HepG2 (cell line): ENCODE measurements around the gene RELB. TPM values are rescaled to one million over a fixed set of nuclear protein-coding genes. Genes with fewer than 3 reads are reported as not detected.

Experiments
- ATAC-seq: fragments of 200-7000 bp; cut with Tn5 transposase; 3 replicates; pipeline ENCODE4 v1.9.1; 2020; ENCODE audit warnings: mild to moderate bottlenecking, moderate library complexity
- BruUV-seq: library from RNA; stranded (reverse); fragments of 400-500 nt; replicated peaks from 2 replicates; lab custom pipeline; 2021; lab: Mats Ljungman, UMichigan
- CTCF ChIA-PET: fragments of 300-600 bp; formaldehyde crosslinking; extraction: SDS; loops from one replicate; lab custom pipeline; 2021; ENCODE audit warnings: low total read pairs, inconsistent platforms, low intra/inter-chr PET ratio; lab: Yijun Ruan, JAX
- POLR2A ChIA-PET: fragments of 350-600 bp; sonication (Branson Sonifier 250); formaldehyde crosslinking; loops from one replicate; lab custom pipeline; 2020; ENCODE audit warnings: antibody characterized with exemption, inconsistent platforms; lab: Yijun Ruan, JAX
- DNase-seq: peaks from one replicate; pipeline ENCODE4 v3.0.0-alpha.2; 2015; ENCODE audit warnings: low spot score
- FAIRE-seq: peaks from 3 replicates; lab custom pipeline; 2011; peaks lifted over from hg19 to GRCh38; lab: Jason Lieb, UNC
- H2AFZ ChIP-seq: one replicate; pipeline ENCODE4 v1.6.1; 2011; ENCODE audit warnings: low read length, inconsistent platforms
- H3K27ac ChIP-seq: fragments of 300-600 bp; 3 replicates; pipeline ENCODE4 v1.8.0; 2011; ENCODE audit warnings: mixed run types, mild to moderate bottlenecking, mixed read lengths, low read length, inconsistent platforms; ENCODE audit not compliant: insufficient read depth; ENCODE audit errors: extremely low read length
- H3K27me3 ChIP-seq, 2 experiments: fragments of 200-600 bp in 1 of 2; 2 replicates in 1 of 2; 3 replicates in 1 of 2; pipeline versions ENCODE4 v1.6.0 to v1.8.0; 2011; ENCODE audit warnings: low read length in 2 of 2, mild to moderate bottlenecking in 2 of 2, moderate library complexity in 2 of 2, inconsistent platforms in 1 of 2; ENCODE audit not compliant: insufficient read depth in 2 of 2, control insufficient read depth in 1 of 2
- H3K36me3 ChIP-seq, 2 experiments: fragments of 200-600 bp in 1 of 2; replicated peaks in 1 of 2; 2 replicates in 1 of 2; 3 replicates in 1 of 2; pipeline versions ENCODE4 v1.5.1 to v1.8.0; 2011; ENCODE audit warnings: low read length in 2 of 2, inconsistent platforms in 1 of 2; ENCODE audit not compliant: insufficient read depth in 2 of 2, control insufficient read depth in 1 of 2
- H3K4me1 ChIP-seq: 2 replicates; pipeline ENCODE4 v1.5.1; 2012; ENCODE audit warnings: low read length, inconsistent platforms; ENCODE audit not compliant: insufficient read depth
- H3K4me2 ChIP-seq: 2 replicates; pipeline ENCODE4 v1.6.0; 2011; ENCODE audit warnings: low read depth, low read length, inconsistent platforms
- H3K4me3 ChIP-seq, 3 experiments: fragments of 200-600 bp in 1 of 3; sonication (generic), shearing (Covaris generic) in 1 of 3; replicated peaks in 1 of 3; 2 replicates each; pipeline ENCODE4 v1.5.1; 2011 to 2016; ENCODE audit warnings: low read length in 3 of 3, inconsistent platforms in 2 of 3, low read depth in 2 of 3, mild to moderate bottlenecking in 2 of 3, control low read depth in 1 of 3, mixed read lengths in 1 of 3; ENCODE audit not compliant: insufficient read depth in 1 of 3
- H3K79me2 ChIP-seq: one replicate; pipeline ENCODE4 v1.6.1; 2011; ENCODE audit warnings: low read length, inconsistent platforms; ENCODE audit not compliant: insufficient read depth
- H3K9ac ChIP-seq: 2 replicates; pipeline ENCODE4 v1.6.0; 2011; ENCODE audit warnings: mild to moderate bottlenecking, low read depth, low read length, inconsistent platforms; ENCODE audit not compliant: insufficient read depth
- H3K9me3 ChIP-seq: 2 replicates; pipeline ENCODE4 v1.5.1; 2012; ENCODE audit warnings: mild to moderate bottlenecking, low read length
- H4K20me1 ChIP-seq: 2 replicates; pipeline ENCODE4 v1.6.0; 2011; ENCODE audit warnings: inconsistent platforms, mild to moderate bottlenecking, low read length, moderate library complexity; ENCODE audit not compliant: insufficient read depth
- ASH2L ChIP-seq: fragments of 300-600, 200-600 bp; sonication (generic); IDR thresholded peaks from 2 replicates; pipeline ENCODE4 v1.7.0; 2017; ENCODE audit warnings: low read depth, mild to moderate bottlenecking, moderate library complexity, mixed read lengths, low read length; ENCODE audit not compliant: insufficient read length
- GPN1 ChIP-seq: sonication (generic); formaldehyde crosslinking; IDR thresholded peaks from 2 replicates; pipeline ENCODE4 v1.5.1; 2020; ENCODE audit warnings: missing genetic modification reagents, borderline replicate concordance
- IRF2 ChIP-seq: IDR thresholded peaks from 2 replicates; pipeline ENCODE4 v1.6.1; 2018; ENCODE audit warnings: missing genetic modification reagents, missing compliant biosample characterization
- KLF6 ChIP-seq: IDR thresholded peaks from 2 replicates; pipeline ENCODE4 v1.8.0; 2016; ENCODE audit warnings: missing biosample characterization, missing genetic modification reagents
- MEF2D ChIP-seq: sonication (generic); formaldehyde crosslinking; IDR thresholded peaks from 2 replicates; pipeline ENCODE4 v1.5.1; 2020; ENCODE audit warnings: mild to moderate bottlenecking, missing genetic modification reagents
- MTF1 ChIP-seq: sonication (generic); formaldehyde crosslinking; IDR thresholded peaks from 2 replicates; pipeline ENCODE4 v1.5.0; 2020; ENCODE audit warnings: missing genetic modification reagents
- SSRP1 ChIP-seq: IDR thresholded peaks from 2 replicates; pipeline ENCODE4 v1.6.1; 2016; ENCODE audit warnings: control low read depth
- ZBTB37 ChIP-seq: sonication (generic); formaldehyde crosslinking; IDR thresholded peaks from 2 replicates; pipeline ENCODE4 v1.4.0; 2020; ENCODE audit warnings: mild to moderate bottlenecking, missing genetic modification reagents
- ZNF792 ChIP-seq: IDR thresholded peaks from 2 replicates; pipeline ENCODE4 v1.6.1; 2016
- WGBS: methylation state at CpG from one replicate; pipeline ENCODE4 v1.1.6; 2017; ENCODE audit warnings: low lambda C conversion rate; 5-methylcytosine and 5-hydroxymethylcytosine counted together
- in situ Hi-C: cut with HindIII; loops from 2 replicates; pipeline ENCODE4 v1.10.0; 2017; ENCODE audit warnings: low pct_unique_long_range_greater_than_20kb; ENCODE audit not compliant: extremely low pct_ligation_motif_present
- intact Hi-C: fragments of 100-400 bp; cut with micrococcal nuclease; formaldehyde crosslinking; loops from one replicate; pipeline ENCODE4 v1.10.0; 2022; ENCODE audit not compliant: unreplicated experiment
- polyA plus RNA-seq, 8 experiments: library from polyadenylated mRNA; depleted of rRNA in 3 of 8; stranded (reverse) in 7 of 8; unstranded in 1 of 8; fragments of >200 nt; fragmentation: Illumina TruSeq in 4 of 8; extraction: Trizol in 4 of 8; gene quantifications; 2 replicates each; pipeline versions ENCODE4 v1.2.1 to v1.2.3, GENCODE V29; 2011 to 2016; ENCODE audit warnings: low read depth in 4 of 8, missing spikeins in 1 of 8, mixed read lengths in 1 of 8; ENCODE audit not compliant: insufficient read depth in 1 of 8
- total RNA-seq, 5 experiments: library from RNA; depleted of rRNA; stranded (reverse); fragments of >200 nt; fragmentation: Illumina TruSeq; extraction: Trizol; gene quantifications; 2 replicates each; pipeline ENCODE4 v1.2.3, GENCODE V29; 2016; ENCODE audit warnings: low read depth in 1 of 5
- TF ChIP-seq, protein P1 (sequence below): sonication (generic); formaldehyde crosslinking; IDR thresholded peaks from 2 replicates; pipeline ENCODE4 v1.4.0; 2020; ENCODE audit warnings: mild to moderate bottlenecking, missing genetic modification reagents

Gene RELB
- total and polyA plus RNA-seq, 2 of the 13 experiments (the other 11 are each of a cell fraction or from before 2014, with no cell fraction given) = 1.9 to 3.5 TPM

GRCh38 chr19:44975444-44975843, 25.8 kb upstream of the RELB start:
- CTCF ChIA-PET = no interaction called here
- Histone ChIP-seq H3K9ac (no peak overlapping the region), H3K4me3 (no peak overlapping the region), H3K79me2 (no peaks in the 10 kb centered on the region), H3K4me2 (no peak overlapping the region), H3K27me3 (no peaks in the 10 kb centered on the region), H3K36me3 (peaks cover 40 to 63% of the 10 kb centered on the region in 2 experiments), H4K20me1 (no peaks in the 10 kb centered on the region), H3K4me1 (peaks cover 18% of the 10 kb centered on the region), H3K27ac (peak overlapping the region; percentile 44), H2AFZ (no peak overlapping the region), H3K9me3 (no peaks in the 10 kb centered on the region)
- BruUV-seq = no TSS peak
- ATAC-seq (no peak), DNase-seq (no peak), FAIRE-seq (no peak)
- in situ Hi-C loops = no loop called here
- no peak for TF ChIP-seq ZNF792 (CRISPR knock-in tag)
- no peak for TF ChIP-seq MEF2D (CRISPR knock-in tag)
- TF ChIP-seq, protein P1, sequence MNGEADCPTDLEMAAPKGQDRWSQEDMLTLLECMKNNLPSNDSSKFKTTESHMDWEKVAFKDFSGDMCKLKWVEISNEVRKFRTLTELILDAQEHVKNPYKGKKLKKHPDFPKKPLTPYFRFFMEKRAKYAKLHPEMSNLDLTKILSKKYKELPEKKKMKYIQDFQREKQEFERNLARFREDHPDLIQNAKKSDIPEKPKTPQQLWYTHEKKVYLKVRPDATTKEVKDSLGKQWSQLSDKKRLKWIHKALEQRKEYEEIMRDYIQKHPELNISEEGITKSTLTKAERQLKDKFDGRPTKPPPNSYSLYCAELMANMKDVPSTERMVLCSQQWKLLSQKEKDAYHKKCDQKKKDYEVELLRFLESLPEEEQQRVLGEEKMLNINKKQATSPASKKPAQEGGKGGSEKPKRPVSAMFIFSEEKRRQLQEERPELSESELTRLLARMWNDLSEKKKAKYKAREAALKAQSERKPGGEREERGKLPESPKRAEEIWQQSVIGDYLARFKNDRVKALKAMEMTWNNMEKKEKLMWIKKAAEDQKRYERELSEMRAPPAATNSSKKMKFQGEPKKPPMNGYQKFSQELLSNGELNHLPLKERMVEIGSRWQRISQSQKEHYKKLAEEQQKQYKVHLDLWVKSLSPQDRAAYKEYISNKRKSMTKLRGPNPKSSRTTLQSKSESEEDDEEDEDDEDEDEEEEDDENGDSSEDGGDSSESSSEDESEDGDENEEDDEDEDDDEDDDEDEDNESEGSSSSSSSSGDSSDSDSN (CRISPR knock-in tag) = no peak
- TF ChIP-seq ZBTB37 (CRISPR knock-in tag) = no peak
- TF ChIP-seq KLF6 (CRISPR knock-in tag) = no peak
- TF ChIP-seq GPN1 (CRISPR knock-in tag) = no peak
- TF ChIP-seq SSRP1 = no peak
- TF ChIP-seq IRF2 (CRISPR knock-in tag) = no peak
- TF ChIP-seq MTF1 (CRISPR knock-in tag) = no peak
- no peak for TF ChIP-seq ASH2L
- POLR2A ChIA-PET = interaction anchor here (1.2 kb wide), 1 partner anchor 69 kb away, joined by 3 read pairs; the partner anchor contains the start of gene APOE
- intact Hi-C loops = no loop called here
- WGBS = 97% methylated on average over 4 of the region's 4 CpGs
